Activated T-cell treated with anti-CD3 and anti-CD28 coated beads, Interleukin-2, amount 50 U/mL, for 4 hours (primary cell): ENCODE measurements around the gene VCX3B. TPM values are rescaled to one million over a fixed set of nuclear protein-coding genes. Genes with fewer than 3 reads are reported as not detected.
"Not testable (repeated sequence)": the region's sequence is repeated elsewhere in the genome, so short reads cannot be mapped to it uniquely, and the experiment has no call there.

ENCODE experiments used
- ATAC-seq, 2 donors: fragments of 200-7000 bp; cut with Tn5 transposase; one replicate each; pipeline ENCODE4 v1.10.0; 2021
- DNase-seq: peaks from one replicate; pipeline ENCODE4 v3.0.0-alpha.2; 2020
- H3K27me3 Mint-ChIP-seq: one replicate; pipeline ENCODE4 v1.8.0; 2021; ENCODE audit warnings: low read depth, mixed read lengths
- H3K36me3 Mint-ChIP-seq: one replicate; pipeline ENCODE4 v1.8.0; 2022; ENCODE audit warnings: mixed read lengths; ENCODE audit not compliant: insufficient read depth
- H3K4me1 Mint-ChIP-seq: one replicate; pipeline ENCODE4 v1.8.0; 2021; ENCODE audit warnings: low read depth, mixed read lengths
- H3K4me3 Mint-ChIP-seq: one replicate; pipeline ENCODE4 v1.8.0; 2021; ENCODE audit warnings: mild to moderate bottlenecking, moderate library complexity, mixed read lengths
- H3K9me3 Mint-ChIP-seq: one replicate; pipeline ENCODE4 v1.8.0; 2021; ENCODE audit warnings: mixed read lengths
- total RNA-seq, 3 donors: library from RNA; stranded (reverse); gene quantifications; one replicate each; pipeline ENCODE4 v1.2.1, GENCODE V29; 2021

VCX3B gene
- total RNA-seq = not detected

GRCh38 chrX:8464530-8464929 lies at the start of gene VCX3B:
VCX3B (plus strand) TSS chrX:8464830; CDS start chrX:8465451, 621 bp downstream.
- H3K9me3 Mint-ChIP-seq, H3K27me3 Mint-ChIP-seq, H3K4me3 Mint-ChIP-seq, H3K36me3 Mint-ChIP-seq, ATAC-seq, DNase-seq, H3K4me1 Mint-ChIP-seq: not testable (repeated sequence)

GRCh38 chrX:8418301-8418700 lies 46.3 kb upstream of the VCX3B start:
- H3K4me3 Mint-ChIP-seq = no peak overlapping the region
- no peaks in the 10 kb centered on the region for H3K27me3 Mint-ChIP-seq
- no peaks in the 10 kb centered on the region for H3K4me1 Mint-ChIP-seq
- peaks cover 7% of the 10 kb centered on the region for H3K9me3 Mint-ChIP-seq
- no peak for DNase-seq
- ATAC-seq = no peak
- no peaks in the 10 kb centered on the region for H3K36me3 Mint-ChIP-seq

- ATAC-seq = no peak
- Mint-ChIP-seq H3K4me3 (no peak overlapping the region), H3K36me3 (no peaks in the 10 kb centered on the region), H3K27me3 (no peaks in the 10 kb centered on the region), H3K4me1 (no peaks in the 10 kb centered on the region), H3K9me3 (peaks cover 6% of the 10 kb centered on the region)
- DNase-seq = no peak
Observed at GRCh38 chrX:8424912-8425311, 39.7 kb upstream of the VCX3B start.

GRCh38 chrX:8429692-8430249 lies 34.9 kb upstream of the VCX3B start:
- Mint-ChIP-seq H3K36me3 (no peaks in the 10 kb centered on the region), H3K27me3 (no peaks in the 10 kb centered on the region), H3K4me3 (no peak overlapping the region), H3K4me1 (no peaks in the 10 kb centered on the region), H3K9me3 (no peaks in the 10 kb centered on the region)
- DNase-seq (no peak), ATAC-seq (no peak)

- DNase-seq = no peak
- no peaks in the 10 kb centered on the region for H3K4me1 Mint-ChIP-seq
- H3K4me3 Mint-ChIP-seq = no peak overlapping the region
- no peaks in the 10 kb centered on the region for H3K27me3 Mint-ChIP-seq
- no peaks in the 10 kb centered on the region for H3K36me3 Mint-ChIP-seq
- H3K9me3 Mint-ChIP-seq = no peaks in the 10 kb centered on the region
- ATAC-seq = no peak
Observed at GRCh38 chrX:8430444-8430843, 34.2 kb upstream of the VCX3B start.

DNA sequence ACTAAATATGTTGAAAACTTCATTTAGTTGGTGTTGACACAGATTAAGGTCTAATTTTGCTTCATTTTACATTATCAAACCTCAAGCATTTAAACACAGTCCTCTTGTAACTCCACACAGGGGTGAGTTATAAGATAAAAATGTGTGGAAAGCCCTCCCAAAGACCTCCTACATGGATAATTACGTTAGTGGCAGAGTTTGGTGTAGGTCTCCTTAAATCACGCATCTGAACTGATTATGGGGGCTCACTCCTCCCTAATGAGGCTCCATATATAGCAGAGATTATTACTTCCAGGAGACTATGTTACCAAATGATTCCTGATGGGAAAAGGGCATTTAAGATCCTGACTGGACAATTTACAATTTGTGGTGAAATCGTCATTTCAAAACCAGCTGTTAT lies 32.2 kb upstream of the VCX3B start:
- ATAC-seq (no peak), DNase-seq (no peak)
- H3K9me3 Mint-ChIP-seq = no peaks in the 10 kb centered on the region
- no peaks in the 10 kb centered on the region for H3K4me1 Mint-ChIP-seq
- no peak overlapping the region for H3K4me3 Mint-ChIP-seq
- H3K36me3 Mint-ChIP-seq = no peaks in the 10 kb centered on the region
- H3K27me3 Mint-ChIP-seq = no peaks in the 10 kb centered on the region

DNA sequence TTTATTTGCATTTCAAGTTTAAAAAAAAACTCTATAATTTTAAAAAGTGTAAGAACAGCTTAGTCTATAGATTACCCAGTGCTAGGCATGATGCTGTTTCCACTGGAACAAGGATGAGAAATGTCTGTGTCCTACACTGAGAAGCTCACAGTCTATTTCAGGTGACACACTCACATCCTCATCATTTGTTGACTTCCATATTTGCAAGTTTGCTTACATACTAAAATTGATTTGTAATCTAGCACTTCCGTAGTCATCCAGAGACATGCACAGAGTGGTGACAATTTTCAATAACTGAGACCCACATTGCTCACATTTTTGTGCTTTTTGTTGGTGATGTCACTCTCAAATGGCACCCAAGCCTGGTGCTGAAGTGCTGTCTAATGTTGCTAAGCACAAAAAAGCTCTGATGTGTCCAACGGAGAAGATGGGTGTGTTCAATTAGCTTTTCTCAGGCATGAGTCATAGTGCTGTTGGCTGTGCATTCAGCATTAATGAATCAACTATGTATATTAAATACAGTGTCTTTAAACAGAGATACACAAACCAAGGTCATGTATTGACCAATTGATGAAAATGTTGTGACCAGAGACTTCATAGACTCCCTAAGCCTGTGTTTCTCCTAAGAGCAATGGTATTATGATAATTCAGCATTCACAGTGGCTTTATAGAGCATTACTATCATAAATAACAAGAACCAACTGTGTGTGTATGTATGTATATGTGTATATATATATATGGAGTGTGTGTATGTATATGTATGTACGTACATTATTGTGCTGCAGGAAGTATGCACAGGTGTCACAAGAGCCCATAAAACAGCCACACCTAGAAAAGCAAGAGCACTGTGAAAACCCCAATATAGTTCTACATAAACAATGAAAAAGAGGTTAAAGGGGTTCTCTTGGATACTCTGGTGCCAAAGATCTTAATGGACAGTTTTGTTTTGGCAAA lies 31.2 kb upstream of the VCX3B start:
- H3K36me3 Mint-ChIP-seq = no peaks in the 10 kb centered on the region
- H3K4me3 Mint-ChIP-seq = no peak overlapping the region
- no peaks in the 10 kb centered on the region for H3K27me3 Mint-ChIP-seq
- ATAC-seq (no peak), DNase-seq (no peak)
- no peaks in the 10 kb centered on the region for H3K9me3 Mint-ChIP-seq
- no peaks in the 10 kb centered on the region for H3K4me1 Mint-ChIP-seq

DNA sequence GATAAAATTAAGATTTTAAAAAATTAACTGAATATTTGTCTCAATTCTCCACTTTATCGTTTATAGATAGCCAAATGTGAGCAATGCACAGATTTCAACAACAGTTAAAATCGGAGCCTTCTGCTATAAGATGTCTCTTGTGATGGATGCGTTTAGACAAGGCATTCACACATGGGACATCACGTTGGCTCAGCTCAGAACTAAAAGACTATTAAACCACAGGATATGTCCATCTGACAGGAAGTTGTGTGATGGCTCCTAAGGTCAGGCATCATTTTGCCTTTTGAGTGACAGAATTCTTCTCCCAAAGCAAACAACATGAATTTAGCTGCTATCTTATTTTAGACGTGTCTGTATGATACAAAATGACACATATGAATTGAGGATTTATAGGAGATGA lies 17.3 kb upstream of the VCX3B start:
- ATAC-seq (no peak), DNase-seq (no peak)
- Mint-ChIP-seq H3K4me3 (no peak overlapping the region), H3K36me3 (no peaks in the 10 kb centered on the region), H3K9me3 (peaks cover 6% of the 10 kb centered on the region), H3K4me1 (no peaks in the 10 kb centered on the region), H3K27me3 (no peaks in the 10 kb centered on the region)

- not testable (repeated sequence) for DNase-seq, H3K4me1 Mint-ChIP-seq, H3K27me3 Mint-ChIP-seq, H3K4me3 Mint-ChIP-seq, H3K9me3 Mint-ChIP-seq, ATAC-seq, H3K36me3 Mint-ChIP-seq
Observed at GRCh38 chrX:8452343-8452742, 12.3 kb upstream of the VCX3B start.

GRCh38 chrX:8453611-8454010 lies 11.0 kb upstream of the VCX3B start:
- Mint-ChIP-seq H3K27me3 (no peaks in the 10 kb centered on the region), H3K4me3 (no peak overlapping the region), H3K4me1 (no peaks in the 10 kb centered on the region), H3K36me3 (no peaks in the 10 kb centered on the region), H3K9me3 (peaks cover 6% of the 10 kb centered on the region)
- no peak for ATAC-seq
- no peak for DNase-seq

DNA sequence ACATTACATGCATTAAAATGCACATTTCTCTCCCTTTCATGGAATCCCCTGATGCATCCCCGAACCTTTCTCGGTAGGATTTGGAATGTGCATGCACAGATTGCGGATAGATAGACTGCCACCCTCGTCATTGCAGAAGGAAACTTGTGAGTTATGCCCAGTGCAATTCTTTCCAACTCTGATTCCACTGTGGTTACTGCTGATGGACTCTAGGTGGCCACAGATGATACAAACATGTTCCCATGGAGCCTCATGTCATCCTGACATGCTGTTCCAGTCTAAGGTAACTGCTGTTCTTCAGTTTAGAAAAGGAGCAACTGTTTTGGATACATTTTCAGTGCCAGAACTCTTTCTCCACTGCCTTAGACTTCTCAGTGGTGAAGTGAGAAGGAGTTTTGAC lies 9.1 kb upstream of the VCX3B start:
- H3K9me3 Mint-ChIP-seq = peaks cover 6% of the 10 kb centered on the region
- no peak overlapping the region for H3K4me3 Mint-ChIP-seq
- H3K36me3 Mint-ChIP-seq = no peaks in the 10 kb centered on the region
- no peaks in the 10 kb centered on the region for H3K27me3 Mint-ChIP-seq
- no peaks in the 10 kb centered on the region for H3K4me1 Mint-ChIP-seq
- ATAC-seq (no peak), DNase-seq (no peak)

DNA sequence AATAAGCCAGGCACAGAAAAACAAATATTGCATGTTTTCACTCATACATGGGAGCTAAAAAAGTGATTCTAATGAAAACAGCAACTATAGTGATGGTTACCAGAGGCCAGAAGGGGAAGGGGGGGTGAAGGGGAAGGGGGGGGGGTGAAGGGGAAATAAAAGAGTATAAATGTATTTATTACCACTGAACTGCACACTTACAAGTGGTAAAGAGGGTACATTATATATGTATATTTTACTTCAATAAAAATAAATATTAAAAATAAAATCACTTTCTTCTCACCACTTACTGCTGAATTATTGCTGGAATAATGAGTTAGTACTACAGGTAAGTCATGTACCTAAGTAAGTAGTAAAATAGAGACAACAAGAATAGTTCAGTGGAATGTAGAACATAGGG lies 2.1 kb upstream of the VCX3B start:
- Mint-ChIP-seq H3K4me3 (no peak overlapping the region), H3K4me1 (no peaks in the 10 kb centered on the region), H3K27me3 (no peaks in the 10 kb centered on the region), H3K36me3 (no peaks in the 10 kb centered on the region), H3K9me3 (no peaks in the 10 kb centered on the region)
- ATAC-seq (no peak), DNase-seq (no peak)

GRCh38 chrX:8484360-8484949 lies 19.8 kb downstream of the VCX3B start:
- Mint-ChIP-seq H3K4me3 (no peak overlapping the region), H3K4me1 (no peaks in the 10 kb centered on the region), H3K9me3 (no peaks in the 10 kb centered on the region), H3K36me3 (no peaks in the 10 kb centered on the region), H3K27me3 (no peaks in the 10 kb centered on the region)
- DNase-seq = no peak
- ATAC-seq = no peak

- H3K27me3 Mint-ChIP-seq, H3K9me3 Mint-ChIP-seq, DNase-seq, ATAC-seq, H3K4me1 Mint-ChIP-seq, H3K4me3 Mint-ChIP-seq, H3K36me3 Mint-ChIP-seq: not testable (repeated sequence)
Observed at GRCh38 chrX:8495036-8495435, 30.4 kb downstream of the VCX3B start.

- no peak overlapping the region for H3K4me3 Mint-ChIP-seq
- no peaks in the 10 kb centered on the region for H3K4me1 Mint-ChIP-seq
- no peaks in the 10 kb centered on the region for H3K36me3 Mint-ChIP-seq
- H3K9me3 Mint-ChIP-seq = no peaks in the 10 kb centered on the region
- no peak for DNase-seq
- H3K27me3 Mint-ChIP-seq = no peaks in the 10 kb centered on the region
- no peak for ATAC-seq
Observed at GRCh38 chrX:8500203-8500602, 35.6 kb downstream of the VCX3B start.
